ENCODE results near the gene CHRDL1. TPM values are rescaled to one million over a fixed set of nuclear protein-coding genes. Genes with fewer than 3 reads are reported as not detected.

Gene CHRDL1
- total RNA-seq, 4 donors from 2014 or later, result 4.1 to 12.5 (median 7.6) TPM

DNA sequence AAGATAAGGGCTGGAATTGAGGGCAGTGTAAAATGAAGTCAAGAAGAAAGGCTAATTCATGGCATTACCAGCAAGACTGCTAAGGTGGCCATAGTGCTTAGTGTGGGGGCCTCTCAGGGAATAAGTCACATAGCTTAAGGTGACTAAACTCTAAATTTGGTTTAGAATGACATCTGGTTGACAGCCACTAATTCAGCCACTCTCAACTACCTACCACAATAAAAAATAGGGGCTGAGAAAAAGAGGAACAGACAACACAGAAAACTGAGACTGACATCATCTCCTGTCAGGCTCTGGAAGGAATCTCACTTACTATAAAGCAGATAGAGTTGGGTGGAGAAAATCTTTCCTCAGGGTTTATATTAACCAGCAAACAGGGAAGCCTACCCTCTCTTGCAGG lies 96.9 kb downstream of the CHRDL1 start:
- Histone ChIP-seq H3K27ac (no peak overlapping the region), H3K36me3 (no peaks in the 10 kb centered on the region), H3K27me3 (no peaks in the 10 kb centered on the region), H3K4me3 (no peak overlapping the region), H3K9me3 (no peaks in the 10 kb centered on the region), H3K4me1 (no peaks in the 10 kb centered on the region)
- no peak for DNase-seq
- TF ChIP-seq, protein P1, sequence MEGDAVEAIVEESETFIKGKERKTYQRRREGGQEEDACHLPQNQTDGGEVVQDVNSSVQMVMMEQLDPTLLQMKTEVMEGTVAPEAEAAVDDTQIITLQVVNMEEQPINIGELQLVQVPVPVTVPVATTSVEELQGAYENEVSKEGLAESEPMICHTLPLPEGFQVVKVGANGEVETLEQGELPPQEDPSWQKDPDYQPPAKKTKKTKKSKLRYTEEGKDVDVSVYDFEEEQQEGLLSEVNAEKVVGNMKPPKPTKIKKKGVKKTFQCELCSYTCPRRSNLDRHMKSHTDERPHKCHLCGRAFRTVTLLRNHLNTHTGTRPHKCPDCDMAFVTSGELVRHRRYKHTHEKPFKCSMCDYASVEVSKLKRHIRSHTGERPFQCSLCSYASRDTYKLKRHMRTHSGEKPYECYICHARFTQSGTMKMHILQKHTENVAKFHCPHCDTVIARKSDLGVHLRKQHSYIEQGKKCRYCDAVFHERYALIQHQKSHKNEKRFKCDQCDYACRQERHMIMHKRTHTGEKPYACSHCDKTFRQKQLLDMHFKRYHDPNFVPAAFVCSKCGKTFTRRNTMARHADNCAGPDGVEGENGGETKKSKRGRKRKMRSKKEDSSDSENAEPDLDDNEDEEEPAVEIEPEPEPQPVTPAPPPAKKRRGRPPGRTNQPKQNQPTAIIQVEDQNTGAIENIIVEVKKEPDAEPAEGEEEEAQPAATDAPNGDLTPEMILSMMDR (IDR thresholded peaks at IDR 0.05), result no peak
- TF ChIP-seq POLR2A (IDR thresholded peaks at IDR 0.05), result no peak

DNA sequence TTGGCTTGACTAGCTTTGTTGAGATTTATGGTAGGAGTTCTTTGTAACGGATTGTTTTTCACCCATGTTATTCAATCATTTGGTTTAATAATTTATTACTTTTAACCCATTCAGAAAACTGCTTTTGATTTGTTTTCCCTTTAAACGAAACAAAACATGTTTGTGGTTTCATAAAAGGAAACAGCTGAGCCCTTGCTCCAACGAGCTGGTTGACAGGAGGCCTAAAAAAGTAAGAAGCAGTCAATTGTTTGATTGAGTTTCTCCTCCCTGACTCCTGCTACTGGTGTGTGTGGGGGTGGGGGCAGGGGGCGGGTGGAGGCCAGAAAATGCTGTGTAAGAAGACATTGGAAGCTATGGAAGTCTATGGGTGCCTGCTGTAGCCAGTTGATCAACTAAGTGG lies 102.8 kb downstream of the CHRDL1 start:
- Histone ChIP-seq H3K4me1 (no peaks in the 10 kb centered on the region), H3K27me3 (no peaks in the 10 kb centered on the region), H3K4me3 (no peak overlapping the region), H3K36me3 (no peaks in the 10 kb centered on the region), H3K9me3 (no peaks in the 10 kb centered on the region), H3K27ac (no peak overlapping the region)
- no peak for DNase-seq
- TF ChIP-seq, protein P1 (IDR thresholded peaks at IDR 0.05), result no peak
- TF ChIP-seq POLR2A (IDR thresholded peaks at IDR 0.05), result no peak

DNA sequence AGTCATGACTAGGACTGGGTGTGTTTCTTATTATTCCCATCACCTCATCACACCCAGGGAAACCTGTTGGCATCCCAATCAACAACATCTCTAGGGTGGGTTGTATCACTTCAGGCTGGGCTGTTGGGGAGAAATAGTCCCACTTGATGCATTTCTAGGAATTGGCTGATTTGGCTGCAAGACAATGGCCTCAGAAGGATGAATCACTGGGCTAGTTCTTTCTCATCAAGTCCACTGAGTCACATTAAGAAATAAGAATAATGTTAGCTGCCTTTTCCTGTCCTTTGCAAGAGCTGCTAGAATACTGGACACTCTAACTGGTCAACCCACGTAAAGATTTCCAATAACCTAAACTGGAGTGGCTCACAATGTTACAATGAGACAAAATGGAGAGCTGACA lies 104.2 kb downstream of the CHRDL1 start:
- Histone ChIP-seq H3K4me1 (no peaks in the 10 kb centered on the region), H3K36me3 (no peaks in the 10 kb centered on the region), H3K27me3 (no peaks in the 10 kb centered on the region), H3K27ac (no peak overlapping the region), H3K4me3 (no peak overlapping the region), H3K9me3 (no peaks in the 10 kb centered on the region)
- TF ChIP-seq, protein P1 (IDR thresholded peaks at IDR 0.05), result no peak
- TF ChIP-seq POLR2A (IDR thresholded peaks at IDR 0.05), result no peak
- no peak for DNase-seq

DNA sequence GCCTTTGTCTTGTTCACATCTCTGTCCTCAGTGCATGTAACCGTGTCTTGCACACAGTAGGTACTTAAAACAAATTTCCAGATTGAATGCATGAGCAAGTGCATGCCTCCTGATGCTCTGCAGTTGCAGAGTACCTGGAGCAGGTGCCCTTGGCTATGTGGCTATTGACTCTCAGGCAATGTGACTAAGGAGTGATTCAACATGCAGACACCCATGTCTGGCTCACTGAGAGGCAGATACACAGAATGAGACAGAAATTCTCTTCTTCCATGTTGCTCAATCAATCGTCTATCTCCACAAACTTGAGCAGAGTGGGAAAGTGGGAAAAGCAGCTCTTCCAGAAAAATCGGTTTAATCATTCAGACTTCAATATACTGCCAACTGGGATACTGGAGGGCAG lies 111.0 kb downstream of the CHRDL1 start:
- Histone ChIP-seq H3K36me3 (no peaks in the 10 kb centered on the region), H3K4me1 (no peaks in the 10 kb centered on the region), H3K4me3 (no peak overlapping the region), H3K9me3 (no peaks in the 10 kb centered on the region), H3K27ac (no peak overlapping the region), H3K27me3 (no peaks in the 10 kb centered on the region)
- no peak for TF ChIP-seq POLR2A (IDR thresholded peaks at IDR 0.05)
- DNase-seq, result no peak

DNA sequence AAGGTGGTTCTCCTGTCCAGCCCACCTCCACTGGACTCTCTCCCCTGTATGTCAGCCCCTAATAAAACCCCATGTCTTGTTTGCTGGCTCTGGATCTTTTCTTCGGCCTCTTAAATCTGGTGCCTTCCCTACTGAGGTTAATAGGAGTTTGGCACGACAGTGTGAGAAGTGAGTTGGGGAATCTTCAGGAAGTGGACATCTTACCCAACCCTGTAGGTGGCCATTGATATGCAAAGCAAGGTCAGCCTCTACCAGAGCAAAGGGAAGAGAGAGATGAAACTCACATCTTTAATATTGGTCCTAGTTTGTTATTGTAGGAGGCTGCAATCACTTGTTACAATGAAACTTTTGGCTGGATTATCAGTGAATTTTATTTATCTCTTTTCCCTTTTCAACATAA lies 111.7 kb downstream of the CHRDL1 start:
- Histone ChIP-seq H3K36me3 (no peaks in the 10 kb centered on the region), H3K4me3 (no peak overlapping the region), H3K4me1 (no peaks in the 10 kb centered on the region), H3K9me3 (no peaks in the 10 kb centered on the region), H3K27ac (no peak overlapping the region), H3K27me3 (no peaks in the 10 kb centered on the region)
- DNase-seq, result no peak
- TF ChIP-seq, protein P1 (IDR thresholded peaks at IDR 0.05), result no peak
- TF ChIP-seq POLR2A (IDR thresholded peaks at IDR 0.05), result no peak

DNA sequence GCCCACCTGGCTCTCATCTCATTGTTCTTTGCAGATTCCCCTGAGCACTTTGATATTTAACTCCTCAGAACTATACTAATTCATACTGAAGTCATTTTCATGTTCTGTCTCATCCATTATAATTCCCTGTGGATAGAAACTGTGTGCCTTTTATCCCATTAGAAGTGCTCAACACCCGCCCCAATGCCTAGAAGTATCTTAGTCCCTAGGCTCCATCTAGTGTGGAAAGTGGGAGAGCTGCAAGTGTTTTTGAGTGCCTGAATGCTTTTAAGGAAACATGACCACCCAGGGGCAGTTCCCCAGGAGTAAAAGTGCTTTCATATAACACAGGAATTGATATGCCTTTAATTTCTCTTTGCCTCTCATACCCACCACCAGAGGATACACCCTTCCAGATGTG lies 117.0 kb downstream of the CHRDL1 start:
- DNase-seq, result no peak
- Histone ChIP-seq H3K36me3 (no peaks in the 10 kb centered on the region), H3K4me3 (no peak overlapping the region), H3K27ac (no peak overlapping the region), H3K27me3 (no peaks in the 10 kb centered on the region), H3K4me1 (no peaks in the 10 kb centered on the region), H3K9me3 (no peaks in the 10 kb centered on the region)
- TF ChIP-seq POLR2A (IDR thresholded peaks at IDR 0.05), result no peak
- TF ChIP-seq, protein P1 (IDR thresholded peaks at IDR 0.05), result no peak
